Measurements from ENCODE around the gene HP. TPM values are rescaled to one million over a fixed set of nuclear protein-coding genes. Genes with fewer than 3 reads are reported as not detected.

The HP gene
- total RNA-seq, 1 donor from 2014 or later, result 66.8 TPM

GRCh38 chr16:72022127-72022526, 32.2 kb upstream of the HP start:
- Histone ChIP-seq H3K27ac (no peak overlapping the region), H3K9me3 (no peaks in the 10 kb centered on the region), H3K4me1 (no peaks in the 10 kb centered on the region), H3K27me3 (ENCODE audit: low read depth) (no peaks in the 10 kb centered on the region), H3K4me3 (no peak overlapping the region), H3K36me3 (peaks cover 64% of the 10 kb centered on the region)
- ATAC-seq (no peak), DNase-seq (no peak)
- TF ChIP-seq CTCF (IDR thresholded peaks at IDR 0.05), result no peak
- intact Hi-C loops (cut with DNase I), result no loop called here

GRCh38 chr16:72023962-72024361, 30.3 kb upstream of the HP start:
- H3K36me3 ChIP-seq, result peaks cover 65% of the 10 kb centered on the region
- ATAC-seq, result no peak

GRCh38 chr16:72024862-72025382, 29.4 kb upstream of the HP start:
- H3K9me3 ChIP-seq, result no peaks in the 10 kb centered on the region
- no peak for TF ChIP-seq CTCF (IDR thresholded peaks at IDR 0.05)
- no peak overlapping the region for H3K4me3 ChIP-seq
- no peaks in the 10 kb centered on the region for H3K27me3 ChIP-seq (ENCODE audit: low read depth)
- intact Hi-C loops (cut with DNase I), result no loop called here
- DNase-seq, result no peak
- H3K27ac ChIP-seq, result peak overlapping the region; percentile 18
- H3K4me1 ChIP-seq, result no peaks in the 10 kb centered on the region
- ATAC-seq, result no peak
- peaks cover 61% of the 10 kb centered on the region for H3K36me3 ChIP-seq

More at GRCh38 chr16:72023962-72024361, 30.3 kb upstream of the HP start:
- intact Hi-C loops (cut with DNase I), result no loop called here
- H3K27ac ChIP-seq, result no peak overlapping the region
- H3K4me3 ChIP-seq, result no peak overlapping the region
- DNase-seq, result no peak
- no peaks in the 10 kb centered on the region for H3K4me1 ChIP-seq
- no peak for TF ChIP-seq CTCF (IDR thresholded peaks at IDR 0.05)
- no peaks in the 10 kb centered on the region for H3K27me3 ChIP-seq (ENCODE audit: low read depth)
- no peaks in the 10 kb centered on the region for H3K9me3 ChIP-seq

GRCh38 chr16:72025404-72026114, 28.7 kb upstream of the HP start:
- H3K27me3 ChIP-seq (ENCODE audit: low read depth), result no peaks in the 10 kb centered on the region
- DNase-seq, result no peak
- no peaks in the 10 kb centered on the region for H3K9me3 ChIP-seq
- peak overlapping the region; percentile 18 for H3K27ac ChIP-seq
- ATAC-seq, result no peak
- H3K36me3 ChIP-seq, result peaks cover 59% of the 10 kb centered on the region
- TF ChIP-seq CTCF (IDR thresholded peaks at IDR 0.05), result no peak
- intact Hi-C loops (cut with DNase I), result no loop called here
- H3K4me3 ChIP-seq, result no peak overlapping the region
- H3K4me1 ChIP-seq, result no peaks in the 10 kb centered on the region

GRCh38 chr16:72027669-72028378, 26.5 kb upstream of the HP start:
- H3K36me3 ChIP-seq, result peaks cover 36% of the 10 kb centered on the region
- TF ChIP-seq CTCF (IDR thresholded peaks at IDR 0.05), result no peak
- no peaks in the 10 kb centered on the region for H3K4me1 ChIP-seq
- no peak overlapping the region for H3K4me3 ChIP-seq
- H3K9me3 ChIP-seq, result no peaks in the 10 kb centered on the region
- no peak overlapping the region for H3K27ac ChIP-seq
- intact Hi-C loops (cut with DNase I), result no loop called here
- ATAC-seq (peak in 1 of 2 donors; percentile 23), DNase-seq (no peak)
- H3K27me3 ChIP-seq (ENCODE audit: low read depth), result no peaks in the 10 kb centered on the region
